Esophagus squamous epithelium (tissue), 5 donors: ENCODE results near the gene APBA2. TPM values are rescaled to one million over a fixed set of nuclear protein-coding genes. Genes with fewer than 3 reads are reported as not detected.

Experiments
- DNase-seq: peaks from one replicate; lab custom pipeline; 2025; lab: John Stamatoyannopoulos, UW
- H3K27ac ChIP-seq, 4 donors: fragments of 200-600 bp; sonication (generic); one replicate each; pipeline ENCODE4 v1.5.1; 2016 to 2019; ENCODE audit warnings: mild to moderate bottlenecking in 1 of 4
- H3K27me3 ChIP-seq, 4 donors: fragments of 200-600 bp; sonication (generic); 1 replicate in 3 of 4; 2 replicates in 1 of 4; pipeline versions ENCODE4 v1.5.1 to v1.6.0; 2017 to 2021; ENCODE audit warnings: antibody characterized with exemption in 1 of 4
- H3K36me3 ChIP-seq, 3 donors: fragments of 200-600 bp; sonication (generic); one replicate each; pipeline ENCODE4 v1.5.1; 2016 to 2019
- H3K4me1 ChIP-seq, 3 donors: fragments of 200-600 bp; sonication (generic); one replicate each; pipeline ENCODE4 v1.5.1; 2017 to 2019
- H3K4me3 ChIP-seq, 4 donors: fragments of 200-600 bp; sonication (generic); 1 replicate in 3 of 4; 2 replicates in 1 of 4; pipeline ENCODE4 v1.5.1; 2016 to 2019; ENCODE audit warnings: mild to moderate bottlenecking in 2 of 4, moderate library complexity in 1 of 4
- H3K9me3 ChIP-seq, 3 donors: fragments of 200-600 bp; sonication (generic); one replicate each; pipeline ENCODE4 v1.5.1; 2016 to 2019
- CTCF ChIP-seq, 6 experiments: fragments of 450-650 bp in 4 of 6; fragments of 200-600 bp in 2 of 6; sonication (generic) in 2 of 6; IDR thresholded peaks; one replicate each; pipeline ENCODE4 v1.5.1; 2016 to 2019; ENCODE audit warnings: antibody characterized with exemption in 6 of 6, mild to moderate bottlenecking in 4 of 6, moderate library complexity in 4 of 6
- POLR2A ChIP-seq, 4 donors: fragments of 450-650 bp; IDR thresholded peaks; one replicate each; pipeline ENCODE4 v1.6.1; 2017; ENCODE audit warnings: antibody characterized with exemption in 4 of 4, mild to moderate bottlenecking in 4 of 4, moderate library complexity in 3 of 4
- WGBS, 2 donors: methylation state at CpG; one replicate each; pipeline ENCODE4 v1.1.5; 2018; 5-methylcytosine and 5-hydroxymethylcytosine counted together
- intact Hi-C: fragments of 100-400 bp; cut with DNase I; formaldehyde crosslinking; loops from one replicate; pipeline ENCODE4 v1.15.0; 2022
- total RNA-seq, 4 donors: library from RNA; depleted of rRNA; stranded (reverse); fragments of >200 nt; gene quantifications; one replicate each; pipeline ENCODE4 v1.1.0, GENCODE V29; 2016
- donor health status: DM: yes; HTN: yes; CAD: no.

The APBA2 gene
- total RNA-seq, 4 donors from 2014 or later: 0.82 to 9.9 (median 1.6) TPM

- H3K36me3 ChIP-seq: no peaks in the 10 kb centered on the region
- WGBS, 2 donors: 89 to 94% methylated on average over 10 to 13 of the region's 20 CpGs
- H3K4me3 ChIP-seq: no peak overlapping the region
- H3K9me3 ChIP-seq: peaks cover 0 to 3% (median 0%) of the 10 kb centered on the region in 3 donors
- no peak overlapping the region for H3K27ac ChIP-seq
- no peak for TF ChIP-seq POLR2A (IDR thresholded peaks at IDR 0.05)
- no peak for TF ChIP-seq CTCF (IDR thresholded peaks at IDR 0.05)
- intact Hi-C loops: no loop called here
- H3K4me1 ChIP-seq: peaks cover 0 to 5% (median 0%) of the 10 kb centered on the region in 3 donors
- no peaks in the 10 kb centered on the region for H3K27me3 ChIP-seq
- DNase-seq: no peak
Observed at GRCh38 chr15:28983432-28984311, 97.9 kb downstream of the APBA2 start.

GRCh38 chr15:28984421-28985315, 98.9 kb downstream of the APBA2 start:
- 32 to 50% methylated on average over 3 to 10 of the region's 10 CpGs for WGBS, 2 donors
- Histone ChIP-seq H3K27me3 (no peaks in the 10 kb centered on the region), H3K9me3 (peaks cover 0 to 3% (median 0%) of the 10 kb centered on the region in 3 donors), H3K4me3 (no peak overlapping the region), H3K36me3 (no peaks in the 10 kb centered on the region), H3K4me1 (peaks cover 0 to 5% (median 0%) of the 10 kb centered on the region in 3 donors), H3K27ac (peak overlapping the region in 2 of 4 donors; percentile 50 to 54)
- intact Hi-C loops: no loop called here
- no peak for TF ChIP-seq CTCF (IDR thresholded peaks at IDR 0.05)
- TF ChIP-seq POLR2A (IDR thresholded peaks at IDR 0.05): no peak
- DNase-seq: no peak

- 34 to 38% methylated on average over 6 of the region's 6 CpGs for WGBS, 2 donors
- H3K4me1 ChIP-seq: peaks cover 0 to 5% (median 0%) of the 10 kb centered on the region in 3 donors
- intact Hi-C loops: no loop called here
- H3K27ac ChIP-seq: peak overlapping the region in 2 of 4 donors; percentile 14 to 54
- H3K4me3 ChIP-seq: no peak overlapping the region
- no peak for TF ChIP-seq CTCF (IDR thresholded peaks at IDR 0.05)
- no peak for DNase-seq
- H3K36me3 ChIP-seq: no peaks in the 10 kb centered on the region
- H3K9me3 ChIP-seq: peaks cover 0 to 3% (median 0%) of the 10 kb centered on the region in 3 donors
- no peaks in the 10 kb centered on the region for H3K27me3 ChIP-seq
Observed at GRCh38 chr15:28985316-28985645, 99.5 kb downstream of the APBA2 start.

- DNase-seq: no peak
- intact Hi-C loops: no loop called here
- Histone ChIP-seq H3K27me3 (no peaks in the 10 kb centered on the region), H3K27ac (peak overlapping the region in 3 of 4 donors; percentile 9 to 54 (median 14)), H3K9me3 (peaks cover 0 to 3% (median 0%) of the 10 kb centered on the region in 3 donors), H3K4me1 (peaks cover 0 to 5% (median 0%) of the 10 kb centered on the region in 3 donors), H3K4me3 (no peak overlapping the region), H3K36me3 (no peaks in the 10 kb centered on the region)
- 76 to 81% methylated on average over 8 of the region's 8 CpGs for WGBS, 2 donors
- TF ChIP-seq CTCF (IDR thresholded peaks at IDR 0.05): no peak
- TF ChIP-seq POLR2A (IDR thresholded peaks at IDR 0.05): no peak
Observed at GRCh38 chr15:28985691-28986090, 99.9 kb downstream of the APBA2 start.
